Uterus (tissue), 4 donors: ENCODE measurements around the gene EEFSEC. TPM values are rescaled to one million over a fixed set of nuclear protein-coding genes. Genes with fewer than 3 reads are reported as not detected.

Experiments
- DNase-seq, 2 donors: peaks; one replicate each; pipeline ENCODE4 v3.0.0-alpha.2; 2019 to 2020
- H3K27ac ChIP-seq, 2 donors: fragments of 200-600 bp; sonication (generic); 1 replicate in 1 of 2; 2 replicates in 1 of 2; pipeline ENCODE4 v1.5.1; 2016 to 2018
- H3K27me3 ChIP-seq, 2 donors: fragments of 200-600 bp; sonication (generic); one replicate each; pipeline ENCODE4 v1.5.1; 2018 to 2019; ENCODE audit warnings: control low read depth in 1 of 2
- H3K36me3 ChIP-seq, 2 donors: fragments of 200-600 bp; sonication (generic); one replicate each; pipeline ENCODE4 v1.5.1; 2019; ENCODE audit warnings: control low read depth in 1 of 2
- H3K4me1 ChIP-seq, 2 donors: fragments of 200-600 bp; sonication (generic); one replicate each; pipeline ENCODE4 v1.5.1; 2018 to 2019; ENCODE audit warnings: control low read depth in 1 of 2
- H3K4me3 ChIP-seq, 2 donors: fragments of 200-600 bp; sonication (generic); 1 replicate in 1 of 2; 2 replicates in 1 of 2; pipeline ENCODE4 v1.5.1; 2018 to 2019; ENCODE audit warnings: mild to moderate bottlenecking in 1 of 2
- H3K9me3 ChIP-seq, 2 donors: fragments of 200-600 bp; sonication (generic); one replicate each; pipeline ENCODE4 v1.5.1; 2019; ENCODE audit warnings: control low read depth in 1 of 2
- POLR2A ChIP-seq, 2 donors: fragments of 450-650 bp; IDR thresholded peaks; one replicate each; pipeline ENCODE4 v1.6.1; 2016; ENCODE audit warnings: antibody characterized with exemption in 2 of 2, mild to moderate bottlenecking in 1 of 2, moderate library complexity in 1 of 2
- intact Hi-C: fragments of 100-400 bp; cut with DNase I; formaldehyde crosslinking; loops from one replicate; pipeline ENCODE4 v1.15.1; 2023; ENCODE audit warnings: low total_unique reads
- total RNA-seq, 4 donors: library from RNA; depleted of rRNA in 3 of 4; stranded (reverse); fragments of >200 nt in 3 of 4; gene quantifications; one replicate each; pipeline versions ENCODE4 v1.1.0 to v1.2.4, GENCODE V29; 2014 to 2023
- TF ChIP-seq, protein P1 (sequence below), 4 experiments: fragments of 200-600 bp in 2 of 4; fragments of 450-650 bp in 2 of 4; sonication (generic) in 2 of 4; IDR thresholded peaks; one replicate each; pipeline ENCODE4 v1.5.1; 2016 to 2019; ENCODE audit warnings: antibody characterized with exemption in 4 of 4, mild to moderate bottlenecking in 2 of 4, moderate library complexity in 1 of 4
- donor health status: DM: yes; HTN: yes; CAD: no.

Gene EEFSEC
- total RNA-seq, 4 donors from 2014 or later, result 2.9 to 20.0 (median 12.5) TPM

DNA sequence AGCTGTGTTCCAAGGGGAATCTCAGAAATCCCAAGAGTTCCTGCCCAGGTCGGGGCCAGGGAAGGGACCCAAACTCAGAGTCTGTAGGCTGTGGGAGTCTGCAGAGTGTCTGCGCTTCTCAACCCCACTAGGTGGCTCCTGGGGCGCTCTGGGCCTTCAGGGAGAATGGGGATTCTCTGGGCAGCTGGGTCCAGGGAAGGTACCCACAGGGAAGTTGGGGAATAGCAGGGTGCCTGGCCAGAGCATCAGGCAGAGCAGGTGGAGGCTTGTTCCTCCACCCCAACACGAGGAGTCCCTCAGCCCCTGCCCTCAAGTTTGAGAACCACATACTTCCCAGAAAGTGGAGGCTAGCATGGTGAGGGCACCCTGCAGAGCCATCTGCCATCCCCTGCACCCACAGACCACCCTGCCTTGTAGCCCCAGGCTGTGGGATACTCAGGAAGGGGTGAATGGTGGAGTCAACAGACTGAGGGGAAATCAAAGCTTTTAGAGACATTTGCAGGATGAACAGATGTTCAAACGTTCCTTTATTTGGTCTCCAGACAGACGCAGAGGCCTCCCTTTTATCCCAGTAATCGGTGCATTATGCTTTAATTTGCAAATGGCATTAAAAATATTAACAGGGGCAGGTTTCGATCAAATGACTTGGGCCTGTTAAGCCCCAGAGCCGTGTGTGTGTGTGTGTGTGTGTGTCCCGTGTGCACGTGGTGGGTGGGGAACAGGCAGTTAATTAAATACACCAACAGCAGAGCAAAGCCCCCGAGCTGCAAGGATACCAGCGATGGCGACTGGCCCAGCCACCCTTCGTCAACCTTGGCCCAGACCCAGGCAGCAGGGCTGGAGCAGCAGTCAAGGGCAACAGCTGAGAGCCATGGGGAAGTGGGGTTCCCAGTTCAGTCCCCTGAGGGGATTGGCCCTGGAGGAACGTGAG lies 255.7 kb downstream of the EEFSEC start:
- no peak overlapping the region for H3K4me3 ChIP-seq
- H3K9me3 ChIP-seq, result no peaks in the 10 kb centered on the region
- DNase-seq, result no peak
- no peak overlapping the region for H3K27ac ChIP-seq
- intact Hi-C loops, result no loop called here
- TF ChIP-seq, protein P1, sequence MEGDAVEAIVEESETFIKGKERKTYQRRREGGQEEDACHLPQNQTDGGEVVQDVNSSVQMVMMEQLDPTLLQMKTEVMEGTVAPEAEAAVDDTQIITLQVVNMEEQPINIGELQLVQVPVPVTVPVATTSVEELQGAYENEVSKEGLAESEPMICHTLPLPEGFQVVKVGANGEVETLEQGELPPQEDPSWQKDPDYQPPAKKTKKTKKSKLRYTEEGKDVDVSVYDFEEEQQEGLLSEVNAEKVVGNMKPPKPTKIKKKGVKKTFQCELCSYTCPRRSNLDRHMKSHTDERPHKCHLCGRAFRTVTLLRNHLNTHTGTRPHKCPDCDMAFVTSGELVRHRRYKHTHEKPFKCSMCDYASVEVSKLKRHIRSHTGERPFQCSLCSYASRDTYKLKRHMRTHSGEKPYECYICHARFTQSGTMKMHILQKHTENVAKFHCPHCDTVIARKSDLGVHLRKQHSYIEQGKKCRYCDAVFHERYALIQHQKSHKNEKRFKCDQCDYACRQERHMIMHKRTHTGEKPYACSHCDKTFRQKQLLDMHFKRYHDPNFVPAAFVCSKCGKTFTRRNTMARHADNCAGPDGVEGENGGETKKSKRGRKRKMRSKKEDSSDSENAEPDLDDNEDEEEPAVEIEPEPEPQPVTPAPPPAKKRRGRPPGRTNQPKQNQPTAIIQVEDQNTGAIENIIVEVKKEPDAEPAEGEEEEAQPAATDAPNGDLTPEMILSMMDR (IDR thresholded peaks at IDR 0.05), result no peak
- no peak for TF ChIP-seq POLR2A (IDR thresholded peaks at IDR 0.05)
- no peaks in the 10 kb centered on the region for H3K27me3 ChIP-seq
- H3K36me3 ChIP-seq, result no peaks in the 10 kb centered on the region
- H3K4me1 ChIP-seq, result no peaks in the 10 kb centered on the region

DNA sequence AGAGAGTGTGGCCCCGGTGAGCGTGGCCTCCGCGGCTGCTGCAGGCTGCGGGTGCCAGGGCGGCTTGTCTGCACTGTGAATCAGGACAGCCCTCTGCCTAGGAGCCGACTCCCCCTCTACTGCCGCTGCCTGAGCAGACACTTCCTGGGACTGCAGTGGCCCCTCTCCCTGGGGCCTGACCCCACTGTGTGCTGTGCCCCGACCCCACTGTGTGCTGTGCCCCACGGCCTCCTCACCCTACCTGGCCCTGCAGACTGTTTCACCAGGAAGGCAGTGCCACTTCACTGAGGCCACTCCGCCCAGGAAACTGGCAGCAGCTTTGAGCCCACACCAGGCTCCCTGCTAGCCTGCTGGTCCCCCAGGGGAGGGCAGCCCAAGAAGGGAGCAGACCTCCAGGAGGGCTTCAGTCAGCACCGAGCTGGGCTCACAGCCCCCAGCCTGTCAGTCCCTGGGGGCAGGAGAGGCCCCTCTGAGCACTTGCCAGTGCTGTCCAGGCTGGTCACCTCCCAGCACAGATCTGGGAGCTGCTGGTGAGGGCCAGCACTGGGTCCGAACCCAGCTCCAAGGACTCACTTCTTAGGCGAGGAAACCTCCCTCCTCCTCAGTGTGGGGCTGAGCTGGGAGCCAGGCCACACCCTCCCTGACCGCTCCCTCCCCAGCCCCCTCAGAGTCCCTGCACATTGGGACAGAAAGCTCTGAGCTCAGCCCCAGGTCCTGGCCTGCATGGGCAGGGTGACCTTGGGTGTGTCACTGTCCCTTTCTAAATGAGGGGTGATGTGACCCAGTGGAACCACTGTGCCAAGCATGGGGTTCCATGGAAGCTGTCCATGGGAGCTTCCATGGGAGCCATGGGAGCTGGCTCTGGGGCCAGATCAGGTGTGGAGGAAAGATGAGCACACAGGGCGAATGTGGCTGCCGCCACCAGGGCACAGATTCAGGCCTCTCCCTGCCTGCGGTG lies 256.6 kb downstream of the EEFSEC start:
- Histone ChIP-seq H3K27ac (no peak overlapping the region), H3K4me1 (no peaks in the 10 kb centered on the region), H3K9me3 (no peaks in the 10 kb centered on the region), H3K36me3 (no peaks in the 10 kb centered on the region), H3K4me3 (no peak overlapping the region), H3K27me3 (no peaks in the 10 kb centered on the region)
- no peak for TF ChIP-seq POLR2A (IDR thresholded peaks at IDR 0.05)
- TF ChIP-seq, protein P1 (IDR thresholded peaks at IDR 0.05), result no peak
- intact Hi-C loops, result no loop called here
- DNase-seq, result no peak

DNA sequence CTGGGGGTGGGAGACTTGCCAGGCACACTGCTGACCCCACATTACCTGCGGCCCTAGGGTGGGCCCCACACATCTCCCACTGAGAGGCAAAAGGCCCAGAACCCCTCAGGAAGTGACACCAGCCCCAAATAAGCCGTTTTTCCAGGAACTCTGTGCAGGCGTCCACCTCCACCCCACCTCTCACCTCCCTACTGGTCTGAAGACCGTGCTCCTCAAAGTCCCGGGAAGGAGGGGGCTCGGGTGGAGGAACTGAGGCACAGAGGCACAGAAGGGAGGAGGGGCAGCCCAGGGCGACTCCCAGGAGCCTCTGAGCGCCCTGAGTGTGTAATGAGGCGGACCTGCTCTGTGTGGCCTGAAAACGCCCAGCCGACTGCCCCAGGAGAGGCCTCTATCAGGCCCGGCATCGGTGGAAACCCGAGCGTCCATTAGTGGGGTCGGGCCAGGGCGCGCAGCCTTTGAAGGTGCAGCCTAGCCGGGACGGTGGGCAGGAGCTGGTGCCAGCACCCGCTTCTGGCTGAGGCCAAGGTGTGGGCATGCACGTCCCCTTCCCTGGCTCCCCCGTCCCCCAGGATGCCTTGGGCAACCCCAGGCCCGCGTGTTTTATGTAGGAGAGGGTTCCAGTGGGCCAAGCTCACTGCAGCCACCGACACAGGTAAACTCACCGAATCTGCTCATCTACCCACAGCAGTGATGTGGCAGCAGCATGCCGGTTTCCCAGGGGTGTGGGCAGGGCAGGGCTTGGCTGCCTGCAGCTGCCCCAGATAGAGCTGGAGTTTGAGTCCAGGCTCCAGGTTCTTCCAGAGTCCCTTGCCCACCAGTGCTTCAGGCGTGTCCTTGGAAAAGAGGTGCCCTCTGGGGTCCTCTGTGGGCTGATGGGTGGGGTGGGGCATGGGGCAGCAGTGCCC lies 257.6 kb downstream of the EEFSEC start:
- H3K9me3 ChIP-seq, result no peaks in the 10 kb centered on the region
- no peak overlapping the region for H3K4me3 ChIP-seq
- intact Hi-C loops, result no loop called here
- TF ChIP-seq, protein P1 (IDR thresholded peaks at IDR 0.05), result no peak
- TF ChIP-seq POLR2A (IDR thresholded peaks at IDR 0.05), result no peak
- no peaks in the 10 kb centered on the region for H3K4me1 ChIP-seq
- H3K27ac ChIP-seq, result no peak overlapping the region
- H3K27me3 ChIP-seq, result no peaks in the 10 kb centered on the region
- DNase-seq, result no peak
- H3K36me3 ChIP-seq, result no peaks in the 10 kb centered on the region

DNA sequence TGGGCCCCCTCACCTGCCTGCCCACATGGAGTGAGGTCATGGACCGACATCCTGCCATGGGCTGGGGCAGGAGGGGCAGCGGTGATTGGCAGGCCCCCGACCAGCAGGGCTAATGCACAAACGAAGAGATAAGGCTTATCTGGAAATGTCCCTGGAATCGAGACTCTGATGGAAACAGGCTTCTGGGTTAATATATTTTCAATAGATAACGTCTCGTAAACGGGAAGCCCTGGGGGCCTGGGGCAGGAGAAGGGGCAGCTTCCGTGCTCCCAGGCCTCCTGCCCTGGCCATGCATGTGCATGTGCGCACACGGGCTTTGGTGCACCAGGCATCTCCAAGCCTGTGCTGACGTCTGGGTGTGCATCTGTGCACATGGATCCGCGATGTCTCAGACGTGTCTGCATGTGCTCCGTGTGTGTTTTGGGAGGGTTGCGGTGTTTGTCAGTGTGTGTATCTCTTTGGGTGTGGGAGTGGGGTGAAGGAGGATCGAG lies 258.3 kb downstream of the EEFSEC start:
- H3K36me3 ChIP-seq, result no peaks in the 10 kb centered on the region

More for the DNA sequence above, 258.3 kb downstream of the EEFSEC start:
- no peaks in the 10 kb centered on the region for H3K9me3 ChIP-seq
- no peak overlapping the region for H3K27ac ChIP-seq
- no peaks in the 10 kb centered on the region for H3K4me1 ChIP-seq
- no peak overlapping the region for H3K4me3 ChIP-seq
- no peak for TF ChIP-seq POLR2A (IDR thresholded peaks at IDR 0.05)
- TF ChIP-seq, protein P1 (IDR thresholded peaks at IDR 0.05), result no peak
- DNase-seq, result no peak
- H3K27me3 ChIP-seq, result no peaks in the 10 kb centered on the region
- intact Hi-C loops, result no loop called here
